HCT116 (cell line): Measurements from ENCODE around the gene B4GALNT2. TPM values are rescaled to one million over a fixed set of nuclear protein-coding genes. Genes with fewer than 3 reads are reported as not detected.

Experiments used
- ATAC-seq: fragments of 200-7000 bp; cut with Tn5 transposase; 2 replicates; pipeline ENCODE4 v1.9.1; 2020; ENCODE audit warnings: mild to moderate bottlenecking, moderate library complexity
- BruUV-seq: library from RNA; stranded (reverse); fragments of 400-500 nt; replicated peaks from 2 replicates; lab custom pipeline; 2021; lab: Mats Ljungman, UMichigan
- CTCF ChIA-PET: fragments of 300-600 bp; sonication (Branson Sonifier 250); formaldehyde crosslinking; loops from one replicate; lab custom pipeline; 2021; ENCODE audit warnings: antibody characterized with exemption; lab: Charles Lee
- POLR2A ChIA-PET: fragments of 300-600, 350-600 bp; sonication (Branson Sonifier 250); formaldehyde crosslinking; loops from one replicate; lab custom pipeline; 2021; ENCODE audit warnings: antibody characterized with exemption; lab: Charles Lee
- RAD21 ChIA-PET, 2 experiments: fragments of 300-600 bp; sonication (Branson Sonifier 250); formaldehyde crosslinking; loops; one replicate each; lab custom pipeline; 2023; ENCODE audit warnings: low total read pairs in 2 of 2; ENCODE audit not compliant: uncharacterized antibody in 2 of 2, unreplicated experiment in 2 of 2, low non-redundant PET in 1 of 2; lab: Charles Lee
- DNase-seq: peaks from one replicate; pipeline ENCODE4 v3.0.0-alpha.2; 2010; ENCODE audit warnings: low read depth, low spot score
- H2AFZ ChIP-seq: fragments of 200-600 bp; shearing (Covaris generic), sonication (generic); 2 replicates; pipeline ENCODE4 v1.6.1; 2017; ENCODE audit warnings: low read depth, mixed run types, mixed read lengths, antibody characterized with exemption, low read length; ENCODE audit not compliant: poor library complexity, severe bottlenecking
- H3K27ac ChIP-seq: 2 replicates; pipeline ENCODE4 v1.5.1; 2012; ENCODE audit warnings: low read depth, low read length
- H3K27me3 ChIP-seq: fragments of 200-600 bp; sonication (generic); 2 replicates; pipeline ENCODE4 v1.6.1; 2016; ENCODE audit warnings: mixed run types, low read length, mixed read lengths; ENCODE audit not compliant: insufficient read depth
- H3K36me3 ChIP-seq, 2 experiments: fragments of 200-500 bp in 1 of 2; fragments of 200-600 bp in 1 of 2; sonication (Bioruptor generic) in 1 of 2; sonication (generic) in 1 of 2; 2 replicates each; pipeline versions ENCODE4 v1.5.1 to v1.6.1; 2014 to 2016; ENCODE audit warnings: low read length in 2 of 2, inconsistent platforms in 1 of 2, mixed read lengths in 1 of 2, mixed run types in 1 of 2; ENCODE audit not compliant: insufficient read depth in 2 of 2, control insufficient read depth in 1 of 2
- H3K4me1 ChIP-seq, 2 experiments: fragments of 200-600 bp in 1 of 2; sonication (generic) in 1 of 2; 2 replicates each; pipeline versions ENCODE4 v1.5.1 to v1.6.1; 2012 to 2017; ENCODE audit warnings: low read length in 2 of 2, inconsistent platforms in 1 of 2, mild to moderate bottlenecking in 1 of 2, mixed read lengths in 1 of 2, mixed run types in 1 of 2, moderate library complexity in 1 of 2; ENCODE audit not compliant: insufficient read depth in 2 of 2, control insufficient read depth in 1 of 2
- H3K4me2 ChIP-seq: fragments of 200-600 bp; sonication (generic); 2 replicates; pipeline ENCODE4 v1.6.1; 2017; ENCODE audit warnings: mixed run types, low read length, mixed read lengths
- H3K4me3 ChIP-seq, 2 experiments: fragments of 200-600 bp in 1 of 2; sonication (generic) in 1 of 2; replicated peaks in 1 of 2; 2 replicates each; pipeline ENCODE4 v1.5.1; 2011 to 2016; ENCODE audit warnings: low read length in 2 of 2, control low read depth in 1 of 2, low read depth in 1 of 2, mild to moderate bottlenecking in 1 of 2, mixed read lengths in 1 of 2, mixed run types in 1 of 2
- H3K79me2 ChIP-seq: fragments of 200-600 bp; sonication (generic); 2 replicates; pipeline ENCODE4 v1.6.1; 2017; ENCODE audit warnings: mild to moderate bottlenecking, mixed run types, low read length, moderate library complexity, mixed read lengths; ENCODE audit not compliant: insufficient read depth
- H3K9ac ChIP-seq: fragments of 200-600 bp; sonication (generic); 2 replicates; pipeline ENCODE4 v1.6.1; 2016; ENCODE audit warnings: low read length, mixed read lengths
- H3K9me2 ChIP-seq: fragments of 200-600 bp; sonication (generic), shearing (Covaris generic); 2 replicates; pipeline ENCODE4 v1.6.1; 2017; ENCODE audit warnings: mixed run types, mild to moderate bottlenecking, moderate library complexity; ENCODE audit not compliant: insufficient read depth
- H3K9me3 ChIP-seq, 2 experiments: fragments of 200-500 bp in 1 of 2; fragments of 200-600 bp in 1 of 2; sonication (Bioruptor generic) in 1 of 2; sonication (generic) in 1 of 2; 2 replicates each; pipeline ENCODE4 v1.6.1; 2014 to 2017; ENCODE audit warnings: low read length in 2 of 2, mixed read lengths in 2 of 2, inconsistent platforms in 1 of 2, low read depth in 1 of 2, mild to moderate bottlenecking in 1 of 2, mixed run types in 1 of 2, moderate library complexity in 1 of 2; ENCODE audit not compliant: control insufficient read depth in 1 of 2, insufficient read depth in 1 of 2
- H4K20me1 ChIP-seq: fragments of 200-600 bp; sonication (generic), shearing (Covaris generic); 2 replicates; pipeline ENCODE4 v1.6.1; 2017; ENCODE audit warnings: mixed run types, mild to moderate bottlenecking, moderate library complexity; ENCODE audit not compliant: insufficient read depth
- EZH2phosphoT487 ChIP-seq: fragments of 200-600 bp; IDR thresholded peaks from 2 replicates; pipeline ENCODE4 v1.6.1; 2018; ENCODE audit warnings: antibody characterized with exemption, borderline replicate concordance
- FOSL1 ChIP-seq: IDR thresholded peaks from 2 replicates; pipeline ENCODE4 v1.6.1; 2012; ENCODE audit warnings: low read depth
- RAD21 ChIP-seq: IDR thresholded peaks from 2 replicates; pipeline ENCODE4 v1.6.1; 2012; ENCODE audit warnings: low read depth, mild to moderate bottlenecking
- SRF ChIP-seq: IDR thresholded peaks from 2 replicates; pipeline ENCODE4 v1.6.1; 2012; ENCODE audit warnings: low read depth
- YY1 ChIP-seq: IDR thresholded peaks from 2 replicates; pipeline ENCODE4 v1.6.1; 2011; ENCODE audit warnings: low read length, low read depth, moderate library complexity, mild to moderate bottlenecking; ENCODE audit not compliant: insufficient replicate concordance; ENCODE audit errors: extremely low read depth
- ZNF274 ChIP-seq: fragments of 200-500 bp; sonication (Bioruptor generic); IDR thresholded peaks from 2 replicates; pipeline ENCODE4 v1.6.1; 2014; ENCODE audit warnings: mild to moderate bottlenecking, low read depth, low read length, inconsistent platforms
- intact Hi-C: fragments of 100-400 bp; cut with micrococcal nuclease; formaldehyde crosslinking; loops from 2 replicates; pipeline ENCODE4 v1.10.0; 2022
- total RNA-seq: library from RNA; stranded (reverse); gene quantifications from one replicate; pipeline ENCODE4 v1.2.1, GENCODE V29; 2021; ENCODE audit not compliant: unreplicated experiment
- TF ChIP-seq, protein P1 (sequence below): IDR thresholded peaks from 2 replicates; pipeline ENCODE4 v1.6.1; 2012

Gene B4GALNT2
- total RNA-seq, 1 experiment from 2014 or later: not detected

DNA sequence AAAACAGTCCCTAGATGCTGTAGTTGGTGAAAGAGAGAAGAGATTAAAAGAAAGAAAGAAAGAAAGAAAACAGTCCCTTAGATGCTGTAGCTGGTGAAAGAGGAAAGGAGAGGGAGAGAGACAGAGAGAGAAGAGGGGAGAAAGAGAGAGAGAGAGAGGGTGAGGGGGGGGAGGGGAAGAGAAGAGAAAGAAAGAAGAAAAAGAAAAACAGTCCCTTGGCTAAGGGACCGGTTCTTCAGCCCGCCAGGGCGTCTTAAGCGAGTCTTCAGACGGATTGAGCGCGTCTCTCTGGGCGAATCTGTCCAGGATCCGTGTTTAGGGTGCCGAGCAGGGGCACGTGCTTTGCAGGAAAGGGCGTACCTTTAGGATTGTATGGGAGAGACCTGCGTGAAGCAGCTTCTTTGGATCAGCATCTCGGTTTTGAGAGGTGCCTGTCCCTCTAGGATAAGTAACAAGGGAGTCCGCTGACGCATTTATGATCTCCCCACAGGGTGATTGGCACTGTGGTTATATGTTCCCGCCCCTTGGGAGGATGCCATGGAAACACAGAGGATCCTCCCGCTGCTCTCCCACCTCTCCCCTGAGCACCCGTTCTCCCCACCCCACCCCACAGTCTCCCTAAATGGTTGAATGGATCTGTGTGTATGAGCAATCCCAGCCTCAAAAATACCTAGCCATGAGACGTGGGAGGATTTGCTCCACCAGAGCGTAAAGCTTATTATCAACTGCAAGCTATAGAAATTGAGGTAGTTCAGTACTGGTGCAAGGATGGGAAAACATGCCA, 61.1 kb downstream of the B4GALNT2 start (continued):
- TF ChIP-seq, protein P1, sequence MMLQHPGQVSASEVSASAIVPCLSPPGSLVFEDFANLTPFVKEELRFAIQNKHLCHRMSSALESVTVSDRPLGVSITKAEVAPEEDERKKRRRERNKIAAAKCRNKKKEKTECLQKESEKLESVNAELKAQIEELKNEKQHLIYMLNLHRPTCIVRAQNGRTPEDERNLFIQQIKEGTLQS: no peak
- TF ChIP-seq RAD21 (no peak), FOSL1 (no peak), EZH2phosphoT487 (no peak)

DNA sequence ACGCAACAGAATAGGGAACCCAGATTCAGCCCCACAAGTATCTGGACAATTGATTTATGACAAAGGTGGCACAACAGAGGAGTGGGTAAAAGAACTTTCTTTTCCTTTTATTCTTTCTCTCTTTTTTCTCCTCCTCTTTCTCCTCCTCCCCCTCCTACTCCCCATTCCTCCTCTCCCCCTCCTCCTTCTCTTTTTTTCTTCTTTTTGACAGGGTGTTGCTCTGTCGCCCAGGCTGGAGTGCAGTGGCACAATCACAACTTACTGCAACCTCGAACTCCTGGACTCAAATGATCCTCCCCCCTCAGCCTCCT, 61.7 kb downstream of the B4GALNT2 start:
- Histone ChIP-seq H3K4me3 (peak overlapping the region in 1 of 2 experiments; percentile 61; a peak in 2 of 4 replicates), H3K9me3 (no peaks in the 10 kb centered on the region), H3K4me1 (peaks cover 13 to 50% of the 10 kb centered on the region in 2 experiments; a peak in 3 of 4 replicates), H2AFZ (peak overlapping the region; percentile 72), H3K9me2 (no peaks in the 10 kb centered on the region), H3K36me3 (no peaks in the 10 kb centered on the region), H4K20me1 (no peaks in the 10 kb centered on the region), H3K79me2 (no peaks in the 10 kb centered on the region), H3K4me2 (peak overlapping the region; percentile 91), H3K27me3 (no peaks in the 10 kb centered on the region), H3K9ac (no peak overlapping the region), H3K27ac (no peak overlapping the region)
- intact Hi-C loops: loop anchor here (5.0 kb wide), 3 partner anchors 33 to 302 kb away; partner anchors contain the start of genes ATP5MC1 and UBE2Z
- RAD21 ChIA-PET: no interaction called here
- POLR2A ChIA-PET: interaction anchor here (0.6 kb wide), 1 partner anchor 317 kb away, joined by 5 read pairs; no protein-coding TSS in a partner anchor
- TF ChIP-seq ZNF274: no peak
- TF ChIP-seq SRF: no peak
- no peak for TF ChIP-seq YY1
- CTCF ChIA-PET: interaction anchor here (0.9 to 1.6 kb wide), 2 partner anchors 34 to 287 kb away, joined by 3 to 6 read pairs; no protein-coding TSS in a partner anchor
- DNase-seq: no peak
- no TSS peak for BruUV-seq
- ATAC-seq: no peak
